Gastrocnemius medialis (tissue), 4 donors: Measurements from ENCODE around the gene ZNF467. TPM values are rescaled to one million over a fixed set of nuclear protein-coding genes. Genes with fewer than 3 reads are reported as not detected.

Source experiments
- ATAC-seq, 2 donors: fragments of 150-250 bp; one replicate each; pipeline ENCODE4 v1.9.1; 2016
- DNase-seq, 2 donors: peaks; one replicate each; pipeline ENCODE4 v3.0.0-alpha.2; 2019
- H3K27ac ChIP-seq, 4 donors: fragments of 200-600 bp; sonication (generic); 1 replicate in 1 of 4; 2 replicates in 3 of 4; pipeline ENCODE4 v1.5.1; 2016 to 2018; ENCODE audit warnings: mild to moderate bottlenecking in 2 of 4, moderate library complexity in 1 of 4
- H3K27me3 ChIP-seq, 3 donors: fragments of 200-600 bp; sonication (generic) in 2 of 3; 1 replicate in 1 of 3; 2 replicates in 2 of 3; pipeline versions ENCODE4 v1.5.1 to v1.6.0; 2016 to 2019; ENCODE audit warnings: mild to moderate bottlenecking in 1 of 3, moderate library complexity in 1 of 3
- H3K36me3 ChIP-seq, 2 donors: fragments of 200-600 bp; sonication (generic) in 1 of 2; one replicate each; pipeline ENCODE4 v1.5.1; 2017 to 2018
- H3K4me1 ChIP-seq, 2 donors: fragments of 200-600 bp; sonication (generic) in 1 of 2; one replicate each; pipeline ENCODE4 v1.5.1; 2016 to 2017; ENCODE audit warnings: mild to moderate bottlenecking in 2 of 2
- H3K4me3 ChIP-seq, 4 donors: fragments of 200-600 bp; sonication (generic) in 3 of 4; 1 replicate in 1 of 4; 2 replicates in 3 of 4; pipeline ENCODE4 v1.5.1; 2016 to 2019; ENCODE audit warnings: mild to moderate bottlenecking in 2 of 4
- H3K9me3 ChIP-seq, 3 donors: fragments of 200-600 bp; sonication (generic) in 2 of 3; 1 replicate in 1 of 3; 2 replicates in 2 of 3; pipeline ENCODE4 v1.5.1; 2016 to 2019
- POLR2A ChIP-seq, 2 donors: fragments of 450-650 bp; IDR thresholded peaks; one replicate each; pipeline ENCODE4 v1.6.1; 2017; ENCODE audit warnings: antibody characterized with exemption in 2 of 2, mild to moderate bottlenecking in 2 of 2, moderate library complexity in 2 of 2
- in situ Hi-C, 4 donors: fragments of 200-750 bp; cut with MboI; loops; one replicate each; pipeline versions ENCODE4 v1.15.0 to v1.8.0; 2017; ENCODE audit warnings: low sequenced_read_pairs in 4 of 4
- intact Hi-C: fragments of 100-400 bp; cut with DNase I; formaldehyde crosslinking; loops from one replicate; pipeline ENCODE4 v1.15.1; 2023; ENCODE audit warnings: low total_unique reads
- total RNA-seq, 4 donors: library from RNA; depleted of rRNA; stranded (reverse); fragments of >200 nt; gene quantifications; one replicate each; pipeline versions ENCODE4 v1.1.0 to v1.2.3, GENCODE V29; 2016
- TF ChIP-seq, protein P1 (sequence below), 5 experiments: fragments of 450-650 bp in 3 of 5; fragments of 200-600 bp in 2 of 5; sonication (generic) in 2 of 5; IDR thresholded peaks in 4 of 5; conservative IDR thresholded peaks in 1 of 5; 1 replicate in 4 of 5; 2 replicates in 1 of 5; pipeline ENCODE4 v1.5.1; 2016 to 2019; ENCODE audit warnings: antibody characterized with exemption in 5 of 5, mild to moderate bottlenecking in 3 of 5, moderate library complexity in 3 of 5

ZNF467 gene
- total RNA-seq, 4 donors from 2014 or later = 0.15 to 1.8 (median 0.95) TPM

DNA sequence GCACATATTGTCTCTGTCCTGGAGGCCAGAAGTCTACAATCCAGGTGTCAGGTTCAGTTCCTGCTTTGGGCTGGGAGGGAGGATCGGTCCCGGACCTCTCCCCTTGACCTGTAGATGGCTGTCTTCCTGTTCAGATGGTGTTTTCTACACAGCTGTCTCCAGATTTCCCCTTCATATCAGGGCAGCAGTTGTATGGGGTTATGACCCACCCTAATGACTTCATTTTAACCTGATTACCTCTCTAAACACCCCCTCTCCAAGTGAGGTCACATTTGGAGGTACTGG lies 38.7 kb downstream of the ZNF467 start:
- H3K36me3 ChIP-seq = peaks cover 0 to 9% of the 10 kb centered on the region in 2 donors
- no peaks in the 10 kb centered on the region for H3K9me3 ChIP-seq
- peaks cover 0 to 8% of the 10 kb centered on the region in 2 donors for H3K4me1 ChIP-seq
- in situ Hi-C loops = no loop called here
- H3K27ac ChIP-seq = no peak overlapping the region
- H3K4me3 ChIP-seq = no peak overlapping the region
- DNase-seq (no peak), ATAC-seq (no peak)
- H3K27me3 ChIP-seq = no peaks in the 10 kb centered on the region
- intact Hi-C loops = no loop called here
- TF ChIP-seq, protein P1, sequence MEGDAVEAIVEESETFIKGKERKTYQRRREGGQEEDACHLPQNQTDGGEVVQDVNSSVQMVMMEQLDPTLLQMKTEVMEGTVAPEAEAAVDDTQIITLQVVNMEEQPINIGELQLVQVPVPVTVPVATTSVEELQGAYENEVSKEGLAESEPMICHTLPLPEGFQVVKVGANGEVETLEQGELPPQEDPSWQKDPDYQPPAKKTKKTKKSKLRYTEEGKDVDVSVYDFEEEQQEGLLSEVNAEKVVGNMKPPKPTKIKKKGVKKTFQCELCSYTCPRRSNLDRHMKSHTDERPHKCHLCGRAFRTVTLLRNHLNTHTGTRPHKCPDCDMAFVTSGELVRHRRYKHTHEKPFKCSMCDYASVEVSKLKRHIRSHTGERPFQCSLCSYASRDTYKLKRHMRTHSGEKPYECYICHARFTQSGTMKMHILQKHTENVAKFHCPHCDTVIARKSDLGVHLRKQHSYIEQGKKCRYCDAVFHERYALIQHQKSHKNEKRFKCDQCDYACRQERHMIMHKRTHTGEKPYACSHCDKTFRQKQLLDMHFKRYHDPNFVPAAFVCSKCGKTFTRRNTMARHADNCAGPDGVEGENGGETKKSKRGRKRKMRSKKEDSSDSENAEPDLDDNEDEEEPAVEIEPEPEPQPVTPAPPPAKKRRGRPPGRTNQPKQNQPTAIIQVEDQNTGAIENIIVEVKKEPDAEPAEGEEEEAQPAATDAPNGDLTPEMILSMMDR (IDR thresholded peaks at IDR 0.05 in 4 of 5, conservative IDR thresholded peaks at IDR 0.05 in 1 of 5) = no peak
- TF ChIP-seq POLR2A (IDR thresholded peaks at IDR 0.05) = no peak

DNA sequence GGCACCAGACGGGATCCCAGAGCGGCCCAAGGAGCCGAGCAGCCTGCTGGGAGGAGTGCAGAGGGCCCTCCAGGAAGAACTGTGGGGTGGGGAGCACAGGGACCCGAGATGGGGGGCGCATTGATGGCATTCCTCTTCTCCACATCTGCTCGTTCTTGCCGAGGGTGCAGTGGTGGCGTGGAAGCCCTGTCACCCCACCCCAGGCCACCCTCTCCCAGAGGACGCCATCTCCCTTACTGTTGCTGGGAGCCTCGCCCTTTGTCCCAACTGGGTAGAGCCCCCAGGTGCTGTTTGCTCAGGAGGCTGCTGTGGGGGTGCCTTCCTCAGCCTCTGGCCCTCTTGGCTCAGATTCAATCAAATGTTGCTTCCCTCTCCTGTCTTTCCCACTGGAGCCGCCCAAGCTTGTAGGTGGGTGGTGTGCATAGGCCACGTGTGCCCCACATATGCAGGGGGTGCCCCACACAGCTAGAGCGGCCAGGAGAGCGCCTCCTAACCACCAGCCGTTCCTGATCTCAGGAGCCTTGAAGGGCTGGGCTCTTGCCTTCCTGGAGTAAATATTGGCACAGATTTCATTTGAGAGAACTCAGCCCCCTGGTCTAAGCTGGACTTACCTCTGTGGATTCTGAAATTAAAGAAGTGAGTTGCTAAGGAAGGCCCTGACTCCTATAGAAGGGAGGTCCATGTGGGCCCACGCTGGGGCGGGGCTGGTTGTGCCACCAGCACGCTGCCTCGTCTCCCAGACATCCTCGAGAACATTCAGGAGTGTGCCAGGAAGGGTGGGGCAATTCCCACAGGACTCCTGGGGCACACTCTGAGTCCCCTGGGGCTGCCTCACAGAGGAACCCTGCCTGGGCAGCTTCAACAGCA lies 39.2 kb downstream of the ZNF467 start:
- Histone ChIP-seq H3K27ac (no peak overlapping the region), H3K36me3 (peaks cover 0 to 15% of the 10 kb centered on the region in 2 donors), H3K9me3 (no peaks in the 10 kb centered on the region), H3K4me1 (peaks cover 4 to 14% of the 10 kb centered on the region in 2 donors), H3K4me3 (no peak overlapping the region), H3K27me3 (no peaks in the 10 kb centered on the region)
- in situ Hi-C loops = no loop called here
- intact Hi-C loops = no loop called here
- no peak for DNase-seq
- TF ChIP-seq, protein P1 (IDR thresholded peaks at IDR 0.05 in 4 of 5, conservative IDR thresholded peaks at IDR 0.05 in 1 of 5) = no peak
- no peak for TF ChIP-seq POLR2A (IDR thresholded peaks at IDR 0.05)
- ATAC-seq = no peak

DNA sequence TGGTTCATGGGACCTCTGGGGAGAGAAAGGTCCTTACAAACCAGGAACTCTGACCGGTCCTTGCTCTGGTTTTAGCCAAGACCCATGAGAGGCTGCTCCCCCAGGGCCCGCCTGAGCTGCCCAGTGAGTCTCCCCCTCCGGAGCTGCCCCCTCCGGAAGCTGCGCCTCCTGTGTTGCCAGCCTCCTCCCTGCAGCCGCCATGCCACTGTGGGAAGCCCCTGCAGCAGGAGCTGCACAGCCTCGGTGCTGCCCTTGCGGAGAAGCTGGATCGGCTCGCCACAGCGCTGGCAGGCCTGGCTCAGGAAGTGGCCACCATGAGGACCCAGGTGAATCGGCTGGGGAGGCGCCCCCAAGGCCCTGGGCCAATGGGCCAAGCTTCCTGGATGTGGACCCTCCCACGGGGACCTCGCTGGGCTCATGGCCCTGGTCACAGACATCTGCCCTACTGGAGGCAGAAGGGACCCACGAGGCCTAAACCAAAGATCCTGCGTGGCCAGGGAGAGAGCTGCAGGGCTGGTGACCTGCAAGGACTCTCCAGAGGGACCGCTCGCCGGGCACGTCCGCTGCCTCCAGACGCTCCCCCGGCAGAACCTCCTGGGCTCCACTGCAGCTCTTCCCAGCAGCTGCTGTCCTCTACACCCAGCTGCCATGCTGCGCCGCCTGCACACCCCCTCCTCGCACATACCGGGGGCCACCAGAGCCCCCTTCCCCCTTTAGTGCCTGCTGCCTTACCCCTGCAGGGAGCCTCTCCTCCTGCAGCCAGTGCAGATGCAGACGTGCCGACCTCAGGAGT lies 40.1 kb downstream of the ZNF467 start:
- no peak overlapping the region for H3K27ac ChIP-seq
- TF ChIP-seq, protein P1 (IDR thresholded peaks at IDR 0.05 in 4 of 5, conservative IDR thresholded peaks at IDR 0.05 in 1 of 5) = no peak
- TF ChIP-seq POLR2A (IDR thresholded peaks at IDR 0.05) = no peak
- intact Hi-C loops (no loop called here), in situ Hi-C loops (no loop called here)
- DNase-seq (no peak), ATAC-seq (no peak)
- H3K9me3 ChIP-seq = no peaks in the 10 kb centered on the region
- no peak overlapping the region for H3K4me3 ChIP-seq
- peaks cover 4 to 15% of the 10 kb centered on the region in 2 donors for H3K4me1 ChIP-seq
- peaks cover 0 to 23% of the 10 kb centered on the region in 2 donors for H3K36me3 ChIP-seq
- no peaks in the 10 kb centered on the region for H3K27me3 ChIP-seq

DNA sequence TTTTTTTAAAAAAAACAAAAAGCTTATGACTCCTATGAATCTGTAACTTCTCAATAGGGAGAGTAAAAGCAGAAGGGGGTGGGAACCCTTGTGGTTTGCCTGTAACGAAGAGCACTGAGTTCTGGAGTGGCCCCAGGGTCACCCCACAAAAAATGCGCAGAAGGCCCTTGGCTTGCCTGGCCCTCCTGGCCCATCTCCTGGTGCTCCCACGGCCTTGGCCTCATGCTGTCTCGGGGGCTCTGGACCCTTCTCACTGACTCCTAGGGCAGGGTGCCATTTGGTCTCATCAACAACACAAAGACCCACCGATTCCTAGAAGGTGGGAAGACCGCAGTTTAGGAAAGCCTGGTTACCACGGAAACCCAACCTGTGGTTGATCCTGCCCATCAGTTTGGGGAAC lies 40.8 kb downstream of the ZNF467 start:
- DNase-seq = no peak
- in situ Hi-C loops (no loop called here), intact Hi-C loops (no loop called here)
- Histone ChIP-seq H3K36me3 (peaks cover 0 to 24% of the 10 kb centered on the region in 2 donors), H3K27ac (no peak overlapping the region), H3K27me3 (no peaks in the 10 kb centered on the region), H3K4me3 (no peak overlapping the region), H3K9me3 (no peaks in the 10 kb centered on the region), H3K4me1 (peaks cover 4 to 22% of the 10 kb centered on the region in 2 donors)
- no peak for ATAC-seq
- TF ChIP-seq POLR2A (IDR thresholded peaks at IDR 0.05) = no peak
- TF ChIP-seq, protein P1 (IDR thresholded peaks at IDR 0.05 in 4 of 5, conservative IDR thresholded peaks at IDR 0.05 in 1 of 5) = no peak
